Left lung (tissue), 10 donors: ENCODE data around the gene HIPK4. TPM values are rescaled to one million over a fixed set of nuclear protein-coding genes. Genes with fewer than 3 reads are reported as not detected.
"Not testable (repeated sequence)": the region's sequence is repeated elsewhere in the genome, so short reads cannot be mapped to it uniquely, and the experiment has no call there.

Experiments used
- ATAC-seq: fragments of 200-7000 bp; cut with Tn5 transposase; one replicate; pipeline ENCODE4 v1.9.1; 2020; ENCODE audit warnings: moderate library complexity
- DNase-seq, 4 donors: peaks; one replicate each; pipeline ENCODE4 v3.0.0-alpha.2; 2013 to 2020
- H3K27ac ChIP-seq, 2 donors: fragments of 200-600 bp; sonication (generic) in 1 of 2; one replicate each; pipeline versions ENCODE4 v1.5.0 to v1.8.0; 2020 to 2021
- H3K27me3 ChIP-seq, 2 donors: fragments of 200-600 bp; sonication (generic) in 1 of 2; one replicate each; pipeline versions ENCODE4 v1.5.0 to v1.8.0; 2020 to 2021
- H3K36me3 ChIP-seq, 2 donors: fragments of 200-600 bp; sonication (generic) in 1 of 2; one replicate each; pipeline versions ENCODE4 v1.5.0 to v1.8.0; 2020 to 2021
- H3K4me1 ChIP-seq, 2 donors: fragments of 200-600 bp; one replicate each; pipeline ENCODE4 v1.8.0; 2021
- H3K4me3 ChIP-seq, 2 donors: fragments of 200-600 bp; sonication (generic) in 1 of 2; one replicate each; pipeline versions ENCODE4 v1.5.0 to v1.8.0; 2020 to 2021; ENCODE audit warnings: mild to moderate bottlenecking in 1 of 2
- H3K9me3 ChIP-seq, 2 donors: fragments of 200-600 bp; sonication (generic) in 1 of 2; one replicate each; pipeline versions ENCODE4 v1.5.0 to v1.8.0; 2020 to 2021
- intact Hi-C, 2 donors: fragments of 100-400 bp; cut with DNase I; formaldehyde crosslinking; loops; one replicate each; pipeline versions ENCODE4 v1.11.2 to v1.14.2; 2022
- polyA plus RNA-seq, 6 donors: library from polyadenylated mRNA; unstranded; fragments of 120-200 nt; gene quantifications; one replicate each; pipeline ENCODE4 v1.2.1, GENCODE V29; 2013; ENCODE audit not compliant: insufficient read length in 6 of 6
- total RNA-seq, 2 donors: library from RNA; stranded (reverse); fragmentation: NEBNext Ultra II Directional; extraction: Animal tissue kit (Norgen Biotek cat#: 25700); gene quantifications; one replicate each; pipeline ENCODE4 v1.2.1, GENCODE V29; 2021
- TF ChIP-seq, protein P1 (sequence below), 2 donors: fragments of 200-600 bp; sonication (generic) in 1 of 2; IDR thresholded peaks; one replicate each; pipeline versions ENCODE4 v1.5.0 to v1.8.0; 2021; ENCODE audit warnings: antibody characterized with exemption in 2 of 2
- donor health status: DM: no; HTN: yes; CAD: no.
- donor health status: DM: no; HTN: no; CAD: no.

HIPK4 gene
- total and polyA plus RNA-seq, 8 donors = 0.09 to 0.35 (median 0.27) TPM

DNA sequence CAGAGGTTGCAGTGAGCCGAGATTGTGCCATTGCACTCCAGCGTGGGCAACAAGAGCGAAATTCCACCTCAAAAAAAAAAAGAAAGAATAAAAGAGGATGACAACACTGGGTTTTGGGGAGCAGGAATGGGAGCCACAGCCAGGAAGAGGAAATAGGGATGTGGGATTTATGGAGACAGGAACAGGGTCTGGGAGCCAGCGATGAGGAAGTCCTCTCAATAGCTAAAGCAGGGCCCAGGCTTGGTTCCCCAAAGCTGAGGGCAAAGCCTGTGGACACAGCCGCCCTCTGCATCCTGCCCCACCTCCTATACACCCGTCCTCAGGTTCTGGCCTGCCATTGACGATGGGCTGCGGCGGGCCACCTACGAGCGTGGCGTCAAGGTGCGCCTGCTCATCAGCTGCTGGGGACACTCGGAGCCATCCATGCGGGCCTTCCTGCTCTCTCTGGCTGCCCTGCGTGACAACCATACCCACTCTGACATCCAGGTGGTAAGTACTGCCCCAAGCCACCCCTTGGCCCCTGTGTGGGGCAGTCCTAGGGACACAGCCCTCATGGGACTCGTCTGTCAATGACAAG lies 13.6 kb downstream of the HIPK4 start:
- intact Hi-C loops = no loop called here
- no peak for DNase-seq
- no peak overlapping the region for H3K4me3 ChIP-seq
- peaks cover 4 to 80% of the 10 kb centered on the region in 2 donors for H3K36me3 ChIP-seq
- H3K4me1 ChIP-seq = no peaks in the 10 kb centered on the region
- no peak for ATAC-seq
- H3K27me3 ChIP-seq = no peaks in the 10 kb centered on the region
- H3K27ac ChIP-seq = no peak overlapping the region
- H3K9me3 ChIP-seq = no peaks in the 10 kb centered on the region
- TF ChIP-seq, protein P1, sequence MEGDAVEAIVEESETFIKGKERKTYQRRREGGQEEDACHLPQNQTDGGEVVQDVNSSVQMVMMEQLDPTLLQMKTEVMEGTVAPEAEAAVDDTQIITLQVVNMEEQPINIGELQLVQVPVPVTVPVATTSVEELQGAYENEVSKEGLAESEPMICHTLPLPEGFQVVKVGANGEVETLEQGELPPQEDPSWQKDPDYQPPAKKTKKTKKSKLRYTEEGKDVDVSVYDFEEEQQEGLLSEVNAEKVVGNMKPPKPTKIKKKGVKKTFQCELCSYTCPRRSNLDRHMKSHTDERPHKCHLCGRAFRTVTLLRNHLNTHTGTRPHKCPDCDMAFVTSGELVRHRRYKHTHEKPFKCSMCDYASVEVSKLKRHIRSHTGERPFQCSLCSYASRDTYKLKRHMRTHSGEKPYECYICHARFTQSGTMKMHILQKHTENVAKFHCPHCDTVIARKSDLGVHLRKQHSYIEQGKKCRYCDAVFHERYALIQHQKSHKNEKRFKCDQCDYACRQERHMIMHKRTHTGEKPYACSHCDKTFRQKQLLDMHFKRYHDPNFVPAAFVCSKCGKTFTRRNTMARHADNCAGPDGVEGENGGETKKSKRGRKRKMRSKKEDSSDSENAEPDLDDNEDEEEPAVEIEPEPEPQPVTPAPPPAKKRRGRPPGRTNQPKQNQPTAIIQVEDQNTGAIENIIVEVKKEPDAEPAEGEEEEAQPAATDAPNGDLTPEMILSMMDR (IDR thresholded peaks at IDR 0.05) = no peak

DNA sequence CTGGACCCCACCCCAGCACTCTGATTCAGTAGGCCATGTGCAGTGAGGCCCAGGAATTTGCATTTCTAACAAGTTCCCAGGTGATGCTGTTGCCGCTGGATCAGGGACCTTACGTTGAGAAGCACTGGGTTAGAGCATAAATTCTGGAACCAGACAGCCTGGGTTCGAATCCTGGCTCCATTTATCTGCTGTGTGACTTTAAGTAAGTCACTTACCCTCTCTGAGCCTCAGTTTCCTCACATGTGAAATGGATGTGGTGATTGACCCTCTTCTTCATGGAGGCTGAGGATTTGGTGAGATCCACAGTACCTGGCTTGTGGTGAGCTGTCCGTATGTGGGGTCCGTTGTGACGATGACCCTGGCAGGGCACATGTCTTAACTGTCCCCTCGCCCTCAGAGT lies 15.9 kb downstream of the HIPK4 start:
- Histone ChIP-seq H3K36me3 (peaks cover 4 to 86% of the 10 kb centered on the region in 2 donors), H3K9me3 (no peaks in the 10 kb centered on the region), H3K27ac (no peak overlapping the region), H3K27me3 (no peaks in the 10 kb centered on the region), H3K4me1 (no peaks in the 10 kb centered on the region), H3K4me3 (no peak overlapping the region)
- ATAC-seq (no peak), DNase-seq (no peak)
- TF ChIP-seq, protein P1 (IDR thresholded peaks at IDR 0.05) = no peak
- intact Hi-C loops = no loop called here

GRCh38 chr19:40371802-40372122 lies 18.2 kb downstream of the HIPK4 start:
- Histone ChIP-seq H3K9me3 (no peaks in the 10 kb centered on the region), H3K27me3 (no peaks in the 10 kb centered on the region), H3K27ac (no peak overlapping the region), H3K4me1 (peaks cover under 1 to 4% of the 10 kb centered on the region in 2 donors), H3K4me3 (no peak overlapping the region), H3K36me3 (peaks cover 4 to 90% of the 10 kb centered on the region in 2 donors)
- intact Hi-C loops = no loop called here
- ATAC-seq (no peak), DNase-seq (no peak)
- TF ChIP-seq, protein P1 (IDR thresholded peaks at IDR 0.05) = no peak

DNA sequence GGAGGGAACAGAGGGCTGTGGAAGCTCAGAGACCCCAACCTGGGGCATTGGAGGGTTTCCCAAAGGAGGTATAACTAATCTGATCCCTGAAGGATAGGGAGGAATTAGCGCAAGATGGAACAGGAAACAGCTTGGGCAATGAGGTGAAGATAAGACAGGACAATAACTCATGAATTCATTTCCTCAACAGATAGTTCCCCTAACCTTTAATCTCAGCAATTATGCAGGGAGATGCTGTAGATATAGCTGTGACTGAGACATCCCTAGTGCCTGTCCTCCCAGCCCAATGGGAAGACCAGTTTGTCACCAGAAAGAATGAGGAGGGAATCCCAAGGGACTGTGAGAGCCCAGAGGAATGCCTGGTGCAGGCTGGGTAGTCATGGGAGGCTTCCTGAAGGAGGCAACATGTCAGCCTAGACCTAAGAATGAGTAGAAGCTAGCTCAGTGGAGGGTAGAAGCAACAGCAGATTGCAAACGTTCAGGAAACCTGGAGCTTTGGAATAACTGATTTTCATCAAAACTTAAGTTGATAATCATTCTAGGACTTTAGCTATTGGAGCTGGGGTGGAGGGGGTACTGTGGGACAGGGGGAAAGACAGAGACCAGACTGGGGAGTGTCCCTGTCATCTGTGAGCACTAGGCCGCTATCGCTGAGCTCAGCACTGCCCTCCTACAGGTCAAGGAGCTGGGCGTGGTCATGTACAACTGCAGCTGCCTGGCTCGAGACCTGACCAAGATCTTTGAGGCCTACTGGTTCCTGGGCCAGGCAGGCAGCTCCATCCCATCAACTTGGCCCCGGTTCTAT lies 18.8 kb downstream of the HIPK4 start:
- H3K27me3 ChIP-seq = no peaks in the 10 kb centered on the region
- TF ChIP-seq, protein P1 (IDR thresholded peaks at IDR 0.05) = no peak
- intact Hi-C loops = no loop called here
- DNase-seq (no peak), ATAC-seq (peak; percentile 38)
- H3K36me3 ChIP-seq = peaks cover 4 to 88% of the 10 kb centered on the region in 2 donors
- no peaks in the 10 kb centered on the region for H3K9me3 ChIP-seq
- H3K27ac ChIP-seq = no peak overlapping the region
- H3K4me3 ChIP-seq = no peak overlapping the region
- H3K4me1 ChIP-seq = peaks cover 5 to 10% of the 10 kb centered on the region in 2 donors

DNA sequence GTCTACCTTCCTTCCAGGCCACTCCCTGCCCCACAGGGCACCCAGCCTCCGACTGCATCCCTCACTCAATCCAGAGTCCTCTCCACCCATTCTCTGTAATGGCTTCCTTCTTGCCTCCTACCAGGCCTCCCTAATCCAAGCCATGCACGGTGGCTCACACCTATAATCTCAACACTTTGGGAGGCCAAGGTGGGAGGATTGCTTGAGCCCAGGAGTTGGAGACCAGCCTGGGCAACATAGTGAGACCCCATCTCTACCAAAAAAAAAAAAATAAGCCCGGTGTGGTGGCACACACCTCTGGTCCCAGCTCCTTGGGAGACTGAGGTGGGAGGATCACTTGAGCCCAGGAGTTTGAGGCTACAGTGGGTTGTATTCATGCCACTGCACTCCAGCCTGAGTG lies 19.7 kb downstream of the HIPK4 start:
- Histone ChIP-seq H3K36me3 (peaks cover 4 to 81% of the 10 kb centered on the region in 2 donors), H3K4me1 (peaks cover 5 to 19% of the 10 kb centered on the region in 2 donors)
- H3K27ac ChIP-seq, intact Hi-C loops, H3K9me3 ChIP-seq, H3K27me3 ChIP-seq, ATAC-seq, H3K4me3 ChIP-seq, DNase-seq: not testable (repeated sequence)
